Ramos (cell line): ENCODE data around the gene TPCN2.

ENCODE experiments used
- in situ Hi-C: fragments of 300-500 bp; cut with MboI; formaldehyde crosslinking; loops from one replicate; pipeline ENCODE4 v1.14.3; 2022; ENCODE audit warnings: low sequenced_read_pairs; ENCODE audit not compliant: unreplicated experiment

TPCN2 gene

DNA sequence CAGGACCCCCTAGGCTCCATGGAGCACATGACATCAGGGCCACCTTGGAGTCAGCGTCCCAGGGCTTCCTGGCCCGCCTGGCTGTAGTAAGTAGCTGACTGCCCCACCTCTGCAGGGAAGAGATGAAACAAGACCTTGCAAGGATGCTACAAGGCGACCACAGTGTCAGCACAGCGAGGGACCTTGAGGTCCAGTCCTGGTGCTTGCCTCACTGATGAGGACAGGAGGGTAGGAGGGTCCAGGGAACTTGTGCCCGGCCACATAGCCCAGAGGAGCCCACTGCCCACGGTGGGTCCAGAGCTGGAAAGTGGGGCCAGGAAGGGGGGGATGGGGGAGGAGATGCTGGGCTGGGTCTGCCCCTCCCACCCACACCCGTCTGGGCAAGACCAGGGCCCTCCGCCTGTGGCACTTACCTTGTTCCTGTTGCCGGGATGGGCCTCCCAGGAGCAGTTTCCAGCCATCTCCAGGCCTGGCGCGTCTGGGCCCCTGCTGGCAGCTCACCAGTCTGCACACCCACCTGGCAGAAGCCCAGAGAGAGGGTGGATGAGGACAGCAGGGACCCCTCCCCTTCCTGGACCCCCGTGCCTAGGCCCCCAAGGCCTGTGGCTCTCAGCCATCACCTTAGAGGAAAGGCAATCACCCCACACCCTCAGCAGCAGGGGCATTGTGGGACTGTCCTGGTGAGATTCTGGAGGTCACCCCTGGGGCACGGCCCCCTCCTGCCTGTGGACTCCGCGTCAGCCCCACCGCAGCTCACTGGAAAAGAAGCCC, 39.1 kb upstream of the TPCN2 start:
- in situ Hi-C loops = no loop called here

DNA sequence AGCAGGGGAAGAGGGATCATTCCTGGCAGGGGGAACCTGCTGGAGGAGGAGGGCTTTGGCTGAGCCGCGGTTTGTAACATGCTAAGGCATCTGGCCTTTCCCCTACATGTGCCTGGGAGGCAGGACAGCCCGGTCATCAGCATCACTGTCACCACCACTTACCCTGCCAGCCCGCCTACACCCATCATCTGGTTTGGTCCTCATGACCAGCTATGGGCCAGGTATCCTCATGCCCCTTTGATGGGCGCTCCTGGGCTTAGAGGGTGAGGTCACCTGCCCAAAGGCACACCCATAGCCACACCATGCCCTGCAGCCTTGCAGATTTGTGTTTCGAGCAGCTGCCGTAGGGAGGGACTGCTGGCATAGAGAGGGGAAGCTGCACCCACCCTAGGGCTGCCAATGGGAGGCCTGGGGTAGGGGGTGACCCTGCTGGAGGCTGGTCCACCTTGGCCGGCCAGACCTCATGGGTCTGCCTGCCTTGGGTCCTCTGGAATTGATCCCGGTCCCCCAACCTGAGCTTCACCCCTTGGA, 38.3 kb upstream of the TPCN2 start:
- in situ Hi-C loops = no loop called here

DNA sequence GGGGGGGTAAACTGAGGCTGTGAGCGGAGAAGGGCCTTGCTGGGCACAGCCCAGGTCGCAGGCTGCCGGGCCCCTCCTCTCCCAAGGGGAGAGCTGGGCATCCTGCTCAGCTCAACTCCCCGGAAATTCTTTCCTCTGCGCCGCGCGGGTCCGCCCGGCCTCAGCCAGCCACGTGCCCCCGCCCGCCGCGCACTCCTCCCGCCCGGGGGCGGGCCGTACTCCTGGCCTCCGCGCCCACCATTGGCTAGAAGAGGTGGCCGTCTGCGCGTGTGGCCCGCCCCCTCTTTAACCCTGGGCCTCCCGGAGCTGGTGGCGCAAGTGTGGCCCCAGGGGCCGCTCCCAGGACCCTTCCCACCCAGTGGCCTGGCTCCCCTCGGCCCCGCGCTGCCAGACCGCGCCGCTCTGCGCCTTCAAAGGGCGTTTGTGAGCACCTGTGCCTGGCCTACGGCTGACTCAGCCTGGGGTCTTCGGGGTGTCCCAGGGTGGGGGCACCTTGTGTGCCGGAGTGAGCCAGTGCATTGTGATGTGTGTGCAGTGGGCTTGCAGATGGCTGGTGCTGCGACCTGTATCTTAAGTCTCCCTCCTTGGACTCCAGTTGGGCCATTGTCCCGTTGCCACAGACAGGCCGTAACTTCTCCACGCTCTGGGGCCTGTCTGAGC, 37.6 kb upstream of the TPCN2 start:
- in situ Hi-C loops = no loop called here

DNA sequence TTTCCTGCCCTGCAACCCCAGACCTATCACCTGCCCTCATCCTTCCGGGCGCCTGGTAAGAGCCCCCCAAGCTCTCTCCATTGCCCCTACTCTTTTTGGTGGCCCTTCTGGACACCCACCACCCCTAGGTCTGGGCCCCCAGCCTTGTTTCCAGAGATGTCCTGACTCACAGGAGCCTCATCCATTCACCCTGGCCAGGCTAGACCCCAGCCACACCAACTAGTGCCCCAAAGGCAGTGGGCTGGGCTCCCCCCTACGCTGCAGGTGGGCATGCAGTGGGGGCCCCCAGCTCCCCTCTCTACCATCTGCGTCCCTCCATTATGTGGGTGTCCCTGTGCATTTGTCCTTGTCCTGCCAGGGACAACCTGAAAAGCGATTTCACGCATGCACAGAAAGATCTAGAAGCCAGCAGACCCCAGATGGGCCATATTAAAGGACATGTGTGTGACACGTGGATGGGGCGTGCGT, 37.1 kb upstream of the TPCN2 start:
- in situ Hi-C loops = no loop called here

DNA sequence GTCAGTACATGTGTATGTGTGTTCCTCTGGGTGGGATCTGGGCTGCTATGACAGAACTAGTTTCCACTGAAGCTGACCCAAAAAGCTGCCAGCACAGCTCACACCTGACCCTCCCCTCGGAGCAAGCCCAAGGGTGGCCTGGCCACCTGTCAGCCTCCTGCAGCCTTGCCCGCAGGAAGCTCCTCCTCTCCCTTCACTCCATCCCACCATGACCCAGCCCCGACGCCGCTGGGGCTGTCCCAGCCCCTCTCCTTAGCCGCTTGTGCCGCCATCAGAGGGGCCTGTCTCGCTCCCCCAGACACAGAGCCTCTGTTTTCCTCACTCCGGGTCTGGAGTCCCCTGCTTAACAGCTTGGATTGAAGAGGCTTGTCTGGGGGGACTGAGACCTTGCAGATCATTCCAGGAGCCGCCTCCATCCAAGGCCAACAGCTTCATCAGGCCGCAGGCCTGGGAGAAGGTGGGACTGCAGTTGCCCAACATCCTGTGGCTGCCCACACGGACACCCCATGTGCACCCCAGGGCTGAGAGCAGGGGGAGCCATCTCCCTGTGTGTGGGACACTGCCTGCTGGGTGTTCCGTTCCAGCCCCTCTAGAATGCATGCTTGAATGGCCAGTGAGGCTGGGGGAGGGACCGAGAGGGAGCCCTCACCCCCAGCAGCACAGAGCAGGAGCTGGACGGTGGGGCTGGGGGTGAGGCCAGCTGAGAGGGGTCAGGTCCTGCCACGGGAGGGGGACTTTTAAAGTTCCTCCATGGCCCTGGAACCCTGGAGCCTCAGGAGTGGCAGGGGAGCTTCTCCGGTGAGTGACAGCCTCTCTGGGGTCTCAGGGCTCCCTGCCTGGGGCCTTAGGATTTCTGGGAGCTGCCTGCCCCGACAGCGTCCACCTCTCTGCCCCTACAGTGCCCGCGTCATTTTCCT, 36.4 kb upstream of the TPCN2 start:
- in situ Hi-C loops = no loop called here

DNA sequence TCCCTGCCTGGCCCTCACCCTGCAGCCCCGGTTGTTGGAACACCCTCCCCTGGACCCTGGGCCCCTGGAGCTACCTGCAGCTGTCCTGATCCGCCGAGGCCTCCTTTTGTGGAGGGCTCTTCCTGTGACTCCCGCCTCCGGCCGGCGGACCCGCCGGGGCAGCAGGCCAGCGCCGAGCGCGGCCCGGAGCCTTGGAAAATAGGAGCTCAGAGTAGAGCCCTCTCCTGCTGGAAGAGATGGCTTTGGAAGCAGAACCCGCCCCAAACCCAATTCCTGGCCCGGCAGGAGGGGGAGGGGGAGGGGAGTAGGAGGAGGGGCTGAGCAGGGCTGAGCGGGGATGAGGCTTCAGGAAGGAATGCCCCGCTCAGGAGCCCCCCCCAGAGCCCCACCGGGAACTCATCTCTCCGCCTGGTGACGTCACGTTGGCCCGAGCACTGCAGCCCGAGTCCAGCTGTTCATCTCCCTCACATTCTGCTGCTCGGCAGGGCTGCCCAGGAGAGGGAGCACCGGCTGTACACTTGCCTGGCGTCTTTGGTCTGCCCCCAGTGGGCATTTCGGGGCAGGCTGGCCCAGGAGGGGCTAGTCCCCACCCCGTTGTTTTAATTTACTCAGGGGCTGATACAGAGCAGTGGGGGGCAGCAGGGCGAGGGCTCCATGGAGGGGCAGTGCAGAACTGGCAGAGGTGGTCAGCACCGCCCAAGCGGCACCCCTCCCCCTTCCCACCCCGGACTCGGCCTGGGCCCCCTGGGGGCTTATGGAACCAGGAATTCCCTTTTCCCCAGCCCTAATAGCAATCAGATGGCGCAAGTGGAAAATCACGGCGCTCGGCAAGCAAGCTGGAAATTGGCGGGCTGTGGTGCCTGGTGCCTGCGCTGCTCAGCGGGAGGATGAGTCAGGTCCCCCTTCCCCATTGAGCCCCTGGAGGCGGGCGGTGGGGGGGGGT, 35.5 kb upstream of the TPCN2 start, which contains the start of gene MRGPRF:
TSS of gene MRGPRF (minus strand) at position 238 of the 943 bp plus-strand sequence. CDS start 3,345 bp downstream, outside the sequence.
- in situ Hi-C loops = no loop called here

DNA sequence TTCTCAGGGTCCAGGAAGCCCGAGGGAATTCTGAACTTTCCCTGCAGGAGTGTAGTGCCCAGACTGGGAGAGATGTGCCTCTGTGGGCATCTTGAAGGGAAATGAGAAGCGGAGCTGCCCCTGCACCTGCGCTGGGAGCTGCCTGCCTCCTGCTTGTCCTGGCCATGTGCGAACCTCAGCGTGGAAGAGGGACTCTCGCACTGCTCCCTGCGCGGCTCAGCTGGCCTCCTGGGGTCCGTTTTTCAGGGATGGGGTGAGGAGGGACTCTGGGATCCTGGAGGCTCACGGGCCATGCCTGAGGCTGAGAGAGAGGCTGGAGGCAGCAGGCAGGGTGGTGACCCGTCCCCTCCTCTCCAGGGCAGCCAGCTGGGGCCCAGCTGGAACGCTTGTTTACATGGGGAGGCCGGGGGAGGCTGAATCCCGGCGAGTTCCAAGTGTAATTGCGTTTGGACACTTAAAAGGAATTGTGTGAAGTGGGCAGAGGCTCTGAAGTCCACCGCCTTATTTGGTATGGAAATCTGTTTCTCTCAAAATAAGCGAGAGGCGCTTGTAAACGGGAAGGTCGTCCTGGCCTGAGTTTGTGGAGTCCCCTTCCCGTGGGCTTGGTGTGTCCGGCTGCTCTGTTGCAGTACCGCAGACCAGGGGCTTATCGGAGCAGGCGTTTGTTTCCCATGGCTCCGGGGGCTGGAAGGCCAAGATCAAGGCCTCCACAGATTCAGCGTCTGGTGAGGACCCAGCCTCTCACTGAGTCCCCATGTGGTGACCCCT, 34.5 kb upstream of the TPCN2 start:
- in situ Hi-C loops = no loop called here

DNA sequence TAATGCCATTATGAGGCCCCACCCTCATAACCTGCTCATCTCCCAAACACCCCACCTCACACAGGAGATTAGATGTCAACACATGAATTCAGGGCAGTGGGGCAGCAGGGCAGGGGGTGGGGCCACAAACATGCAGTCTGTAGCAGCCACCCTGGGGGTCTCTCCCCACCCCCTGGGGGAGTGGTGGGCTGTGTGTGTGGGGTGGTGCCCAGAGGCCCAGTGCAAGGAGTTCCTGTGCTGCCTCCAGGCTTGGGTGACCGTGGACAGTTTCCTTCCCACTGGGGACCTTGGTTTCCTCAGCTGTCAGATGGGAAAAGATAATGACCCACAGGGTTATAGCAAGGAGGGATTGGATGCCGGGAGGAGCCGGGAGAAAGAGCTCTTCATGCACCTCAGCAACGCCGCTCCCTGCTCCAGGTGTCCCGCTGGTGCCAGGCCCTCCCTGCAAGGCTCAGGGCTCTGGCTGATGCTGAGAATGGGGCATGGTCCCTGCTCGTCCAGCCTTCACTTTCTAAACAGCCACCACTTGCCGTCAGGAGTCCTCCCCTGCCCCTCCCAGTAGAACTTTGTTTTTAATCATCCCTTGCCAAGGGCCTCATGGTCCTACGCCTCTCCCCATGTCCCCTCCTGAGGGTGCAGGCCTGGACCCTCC, 33.7 kb upstream of the TPCN2 start:
- in situ Hi-C loops = no loop called here

DNA sequence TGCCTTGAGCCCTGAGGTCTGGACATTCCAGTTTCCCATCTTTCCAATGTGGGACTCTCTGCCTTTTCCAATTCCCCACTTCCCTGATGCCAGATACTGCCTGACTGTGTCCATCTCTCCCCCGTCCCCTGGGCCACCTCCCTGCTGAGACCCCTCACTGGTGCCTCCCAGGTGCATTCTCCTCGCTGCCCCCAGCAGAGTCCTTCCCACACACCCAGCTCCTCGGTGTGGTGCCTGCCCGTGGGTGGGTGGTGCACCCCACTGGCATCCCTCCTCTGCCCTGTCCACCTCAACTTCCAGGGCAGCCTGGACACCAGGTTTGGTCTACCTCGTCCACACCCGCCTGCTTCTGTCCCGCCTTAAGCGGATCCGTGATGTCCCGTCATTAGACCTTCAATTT, 30.8 kb upstream of the TPCN2 start:
- in situ Hi-C loops = no loop called here

DNA sequence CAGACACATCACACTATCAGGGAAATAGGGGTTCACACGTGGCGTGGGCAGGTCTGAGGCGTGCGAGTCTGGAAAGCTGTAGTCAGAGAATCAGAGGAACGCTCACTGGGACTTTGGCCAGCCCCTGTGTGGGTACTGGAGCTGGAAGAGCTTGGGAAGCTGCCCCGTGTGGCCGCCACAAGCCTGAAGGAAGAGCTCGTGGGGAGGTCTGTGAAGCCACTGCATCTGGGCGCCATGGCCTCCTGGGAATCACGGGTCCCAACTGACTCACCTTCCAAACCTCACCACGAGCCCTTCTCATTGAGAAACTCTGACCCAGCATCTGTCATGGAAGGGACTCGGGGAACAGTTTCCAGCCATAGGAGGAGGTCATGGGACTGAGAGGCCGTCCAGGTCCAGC, 29.8 kb upstream of the TPCN2 start:
- in situ Hi-C loops = no loop called here

DNA sequence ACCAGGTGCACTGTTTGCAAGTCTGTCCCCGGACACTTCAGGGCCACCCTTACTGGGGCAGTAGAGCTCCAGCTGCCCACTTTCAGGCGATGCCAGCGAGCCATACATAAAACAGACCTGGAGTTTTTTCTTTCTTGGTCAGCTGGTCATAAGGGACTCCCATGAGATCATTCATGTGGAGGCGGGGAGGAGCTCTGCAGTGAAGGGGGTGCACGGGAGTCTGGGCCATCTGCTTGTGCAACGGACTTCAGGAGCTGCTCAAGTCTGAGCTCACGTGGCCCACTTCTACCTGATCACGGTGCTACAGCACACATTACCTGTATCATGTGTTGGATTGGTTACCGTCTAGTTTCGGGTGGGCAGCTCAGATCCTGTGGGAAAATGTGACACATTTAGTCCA, 26.5 kb upstream of the TPCN2 start:
- in situ Hi-C loops = no loop called here

DNA sequence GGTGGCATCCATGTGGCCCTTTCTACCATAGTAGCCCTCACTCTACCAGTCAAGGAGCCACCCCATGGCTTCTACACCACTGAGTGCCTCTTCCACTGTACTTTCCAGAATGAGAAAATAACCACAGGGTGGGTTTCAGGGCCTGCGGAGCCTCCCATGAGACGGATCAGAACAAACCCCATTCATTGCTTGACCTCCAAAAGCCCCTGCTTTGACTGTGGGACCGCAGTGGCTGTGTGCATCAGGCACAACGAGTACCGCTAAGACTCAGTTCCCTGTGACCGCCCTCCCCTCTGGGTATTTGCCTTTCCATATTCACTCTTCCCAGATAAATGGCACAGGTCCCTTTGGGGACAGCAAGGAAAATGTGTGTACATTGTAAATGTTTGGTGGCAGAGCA, 24.2 kb upstream of the TPCN2 start:
- in situ Hi-C loops = no loop called here

DNA sequence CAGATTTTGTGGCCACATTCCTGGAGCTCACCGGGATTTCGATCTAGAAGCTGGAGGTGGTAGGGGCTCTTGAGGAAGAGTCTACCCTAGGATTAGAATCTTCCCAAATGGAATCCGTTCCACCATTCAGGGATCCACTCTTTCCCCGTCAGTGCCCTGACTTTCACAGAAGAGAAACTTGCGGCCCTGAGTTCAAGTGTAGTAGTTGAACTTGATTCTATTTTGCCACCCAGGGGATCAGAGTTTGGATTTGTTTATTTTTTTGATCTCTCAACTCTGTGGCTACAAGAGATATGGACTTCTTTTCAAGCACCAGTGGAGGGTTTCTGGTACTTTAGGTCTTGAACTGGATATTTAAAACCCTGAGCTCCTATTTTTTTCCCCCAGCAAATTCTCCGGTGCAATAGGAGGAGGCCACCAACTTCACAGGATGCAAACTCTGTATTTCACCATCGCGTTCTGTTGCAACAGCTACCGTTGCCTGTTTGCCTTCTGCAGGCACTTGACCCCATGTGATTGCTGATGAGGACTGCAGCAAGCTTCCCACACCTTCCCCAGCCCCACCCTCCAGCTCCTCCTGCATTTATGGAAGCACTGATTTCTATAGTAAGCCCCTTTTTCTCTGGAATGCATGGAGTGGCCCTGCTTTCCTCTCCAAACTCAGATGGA, 20.9 kb upstream of the TPCN2 start:
- in situ Hi-C loops = no loop called here

DNA sequence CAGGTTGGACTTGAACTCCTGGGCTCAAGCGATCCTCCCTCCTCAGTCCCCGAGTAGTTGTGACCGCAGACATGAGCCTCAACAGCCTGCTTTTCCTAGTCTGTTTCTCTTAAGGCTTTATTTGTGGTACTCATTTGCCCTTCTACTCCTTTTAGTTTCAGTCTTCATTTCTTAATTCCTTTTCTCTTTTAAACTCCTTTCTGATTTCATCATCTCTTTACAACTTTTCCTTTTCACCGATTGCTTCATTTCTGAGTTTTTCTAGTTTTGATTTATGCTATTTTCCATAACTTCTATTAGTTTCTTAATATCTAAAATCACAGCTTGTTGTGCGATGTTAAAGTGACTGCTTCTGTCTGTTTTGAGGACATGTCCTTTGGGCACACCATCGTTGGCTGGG, 18.4 kb upstream of the TPCN2 start:
- in situ Hi-C loops = no loop called here

DNA sequence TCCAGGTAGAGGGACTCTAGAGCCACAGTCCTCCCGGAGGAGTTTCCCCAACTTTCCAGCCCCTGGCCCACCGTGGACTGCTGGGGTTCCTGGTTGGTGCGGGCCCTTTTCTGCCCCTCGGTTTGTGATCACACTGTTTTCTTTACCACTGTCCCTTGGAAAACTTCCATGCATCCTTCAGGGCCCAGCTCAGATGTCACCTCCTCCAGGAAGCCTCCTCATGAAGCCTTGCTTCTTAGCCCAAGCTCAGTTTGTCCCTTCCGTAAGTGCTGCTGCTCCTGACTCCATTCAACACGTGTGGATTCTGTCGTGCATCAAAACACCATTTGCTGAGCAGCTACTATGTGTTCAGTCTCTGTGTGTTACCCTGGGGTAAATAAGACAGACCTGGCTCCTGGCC, 15.9 kb upstream of the TPCN2 start:
- in situ Hi-C loops = no loop called here

DNA sequence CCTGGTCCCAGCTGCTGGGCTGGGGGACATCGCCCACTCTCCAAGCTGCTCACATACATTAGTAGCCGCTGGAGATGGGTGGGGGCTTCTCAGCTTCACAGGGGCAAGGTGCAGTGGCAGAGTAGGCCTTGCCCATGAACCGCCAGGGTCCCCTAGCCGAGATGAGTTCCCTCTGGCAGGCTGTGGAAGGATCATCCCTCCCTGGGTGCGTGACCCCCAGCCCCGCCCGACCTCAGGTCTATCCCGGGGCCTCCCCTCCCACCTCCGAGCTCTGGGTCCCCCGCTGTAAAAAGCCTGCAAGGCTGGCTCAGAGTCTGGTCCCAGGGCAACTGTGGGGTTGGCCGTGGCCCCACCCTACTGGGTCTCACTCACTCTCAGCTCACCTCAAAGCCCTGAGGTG, 15.3 kb upstream of the TPCN2 start:
- in situ Hi-C loops = no loop called here

DNA sequence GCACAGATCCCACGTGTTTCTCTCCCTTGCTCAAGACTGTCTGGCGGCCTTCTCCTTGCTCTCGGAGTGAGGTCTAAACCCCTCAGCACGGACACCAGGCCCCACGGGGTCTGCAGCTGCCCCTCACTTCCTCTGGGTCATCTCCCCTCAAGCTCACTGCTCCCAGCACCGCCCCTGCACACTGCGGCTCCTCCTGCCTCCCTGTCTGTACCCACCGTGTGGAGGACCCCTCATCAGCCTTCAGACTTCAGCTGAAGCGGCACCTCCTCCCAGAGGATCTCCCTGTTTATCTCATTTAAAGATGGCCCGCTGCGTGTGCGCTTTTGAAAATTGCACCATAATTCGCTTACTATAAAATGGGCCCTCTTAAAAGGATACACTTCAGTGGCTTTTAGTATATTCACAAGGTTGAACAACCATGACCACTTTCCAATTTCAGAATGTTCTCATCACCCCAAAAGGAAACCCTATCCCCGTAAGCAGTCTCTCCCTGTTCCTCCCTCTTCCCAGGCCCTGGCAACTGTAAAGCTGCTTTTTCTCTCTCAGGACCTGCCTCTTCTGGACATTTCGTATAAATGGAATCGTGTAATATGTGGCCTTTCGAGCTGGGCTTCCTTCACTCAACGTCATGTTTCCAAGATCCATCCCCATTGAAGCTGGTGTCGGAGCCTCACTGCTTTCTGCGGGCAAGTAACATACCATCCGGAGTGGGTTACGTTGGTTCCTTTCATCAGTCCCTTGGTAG, 14.4 kb upstream of the TPCN2 start:
- in situ Hi-C loops = no loop called here
